ENCODE measurements around the gene ZNF846.

DNA sequence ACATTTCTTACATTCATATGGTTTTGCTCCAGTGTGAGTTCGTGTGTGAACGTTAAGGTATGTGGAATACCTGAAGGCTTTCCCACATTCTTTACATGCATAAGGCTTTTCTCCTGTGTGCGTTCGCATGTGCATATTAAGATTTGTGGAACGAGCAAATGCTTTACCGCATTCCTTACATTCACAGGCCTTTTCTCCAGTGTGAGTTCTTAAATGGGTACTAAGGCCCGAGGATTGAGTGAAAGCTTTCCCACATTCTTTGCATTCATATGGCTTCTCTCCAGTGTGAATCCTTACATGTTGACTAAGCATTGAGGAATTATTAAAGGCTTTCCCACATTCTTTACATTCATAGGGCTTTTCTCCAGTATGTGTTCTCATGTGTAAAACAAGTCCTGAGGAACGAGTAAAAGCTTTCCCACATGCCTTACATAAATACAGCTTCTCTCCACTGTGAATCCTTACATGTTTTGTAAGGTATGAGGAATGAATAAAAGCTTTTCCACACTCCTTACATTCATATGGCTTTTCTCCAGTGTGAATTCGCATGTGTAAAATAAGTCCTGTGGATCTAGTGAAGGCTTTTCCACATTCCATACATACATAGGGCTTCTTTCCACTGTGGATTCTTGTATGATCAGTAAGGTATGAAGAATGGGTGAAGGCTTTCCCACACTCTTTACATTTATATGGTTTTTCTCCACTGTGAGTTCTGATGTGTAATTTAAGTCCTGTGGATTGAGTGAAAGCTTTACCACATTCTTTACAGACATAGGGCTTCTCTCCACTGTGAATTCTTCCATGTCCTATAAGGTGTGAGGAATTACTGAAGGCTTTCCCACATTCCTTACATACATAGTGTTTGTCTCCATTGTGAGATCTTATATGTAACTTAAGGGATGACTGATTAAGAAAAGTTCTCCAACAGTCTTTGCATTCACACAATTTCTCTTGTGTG, 10.7 kb downstream of the ZNF846 start:
- TF ChIP-seq, protein P1, sequence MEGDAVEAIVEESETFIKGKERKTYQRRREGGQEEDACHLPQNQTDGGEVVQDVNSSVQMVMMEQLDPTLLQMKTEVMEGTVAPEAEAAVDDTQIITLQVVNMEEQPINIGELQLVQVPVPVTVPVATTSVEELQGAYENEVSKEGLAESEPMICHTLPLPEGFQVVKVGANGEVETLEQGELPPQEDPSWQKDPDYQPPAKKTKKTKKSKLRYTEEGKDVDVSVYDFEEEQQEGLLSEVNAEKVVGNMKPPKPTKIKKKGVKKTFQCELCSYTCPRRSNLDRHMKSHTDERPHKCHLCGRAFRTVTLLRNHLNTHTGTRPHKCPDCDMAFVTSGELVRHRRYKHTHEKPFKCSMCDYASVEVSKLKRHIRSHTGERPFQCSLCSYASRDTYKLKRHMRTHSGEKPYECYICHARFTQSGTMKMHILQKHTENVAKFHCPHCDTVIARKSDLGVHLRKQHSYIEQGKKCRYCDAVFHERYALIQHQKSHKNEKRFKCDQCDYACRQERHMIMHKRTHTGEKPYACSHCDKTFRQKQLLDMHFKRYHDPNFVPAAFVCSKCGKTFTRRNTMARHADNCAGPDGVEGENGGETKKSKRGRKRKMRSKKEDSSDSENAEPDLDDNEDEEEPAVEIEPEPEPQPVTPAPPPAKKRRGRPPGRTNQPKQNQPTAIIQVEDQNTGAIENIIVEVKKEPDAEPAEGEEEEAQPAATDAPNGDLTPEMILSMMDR (IDR thresholded peaks at IDR 0.05) = no peak
- no peak for TF ChIP-seq POLR2A (IDR thresholded peaks at IDR 0.05)
